Measurements from ENCODE around the gene KCNQ5.
"Not testable (repeated sequence)": the region's sequence is repeated elsewhere in the genome, so short reads cannot be mapped to it uniquely, and the experiment has no call there.

Gene KCNQ5

DNA sequence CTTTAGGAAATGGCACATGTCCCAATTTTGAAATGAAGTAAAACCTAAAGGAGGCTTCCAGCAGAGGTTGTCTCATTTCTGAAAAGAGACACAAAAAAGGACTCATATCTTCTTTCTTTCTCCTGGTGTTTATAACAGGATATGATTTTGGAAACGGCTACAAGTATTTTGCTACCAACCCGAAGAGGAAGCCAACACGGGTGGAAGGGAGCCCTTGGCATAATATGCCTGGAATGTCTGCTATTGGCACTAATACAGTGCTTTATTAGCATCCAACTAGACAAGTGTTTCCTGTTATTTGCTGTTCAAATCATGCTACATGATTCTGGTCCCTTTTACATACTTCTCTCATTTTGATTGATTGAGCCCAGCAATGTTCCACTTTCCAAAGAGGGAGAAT lies 612.1 kb downstream of the KCNQ5 start:
- H3K4me1 ChIP-seq (ENCODE audit: control insufficient read depth, low read depth, low read length); H3K4me3 ChIP-seq (ENCODE audit: low read length); H3K36me3 ChIP-seq (ENCODE audit: control insufficient read depth, low read depth, low read length); H3K27ac ChIP-seq (ENCODE audit: low read length); H3K9me3 ChIP-seq (ENCODE audit: control insufficient read depth, low read depth, low read length); H3K9ac ChIP-seq (ENCODE audit: low read length); H3K27me3 ChIP-seq (ENCODE audit: control insufficient read depth, insufficient read depth, low read length): not testable (repeated sequence)

GRCh38 chr6:73234733-73235132 lies 612.9 kb downstream of the KCNQ5 start:
- H3K4me3 ChIP-seq (ENCODE audit: low read length), result no peak overlapping the region
- H3K27ac ChIP-seq (ENCODE audit: low read length), result no peak overlapping the region
- no peaks in the 10 kb centered on the region for H3K27me3 ChIP-seq (ENCODE audit: control insufficient read depth, insufficient read depth, low read length)
- H3K4me1 ChIP-seq (ENCODE audit: control insufficient read depth, low read depth, low read length), result no peaks in the 10 kb centered on the region
- H3K9me3 ChIP-seq (ENCODE audit: control insufficient read depth, low read depth, low read length), result no peaks in the 10 kb centered on the region
- H3K9ac ChIP-seq (ENCODE audit: low read length), result no peak overlapping the region
- no peaks in the 10 kb centered on the region for H3K36me3 ChIP-seq (ENCODE audit: control insufficient read depth, low read depth, low read length)

GRCh38 chr6:73236144-73236750 lies 614.4 kb downstream of the KCNQ5 start:
- Histone ChIP-seq H3K27me3 (ENCODE audit: control insufficient read depth, insufficient read depth, low read length) (no peaks in the 10 kb centered on the region), H3K9ac (ENCODE audit: low read length) (no peak overlapping the region), H3K4me3 (ENCODE audit: low read length) (no peak overlapping the region), H3K9me3 (ENCODE audit: control insufficient read depth, low read depth, low read length) (no peaks in the 10 kb centered on the region), H3K27ac (ENCODE audit: low read length) (no peak overlapping the region), H3K4me1 (ENCODE audit: control insufficient read depth, low read depth, low read length) (no peaks in the 10 kb centered on the region), H3K36me3 (ENCODE audit: control insufficient read depth, low read depth, low read length) (no peaks in the 10 kb centered on the region)

GRCh38 chr6:73240730-73241129 lies 618.9 kb downstream of the KCNQ5 start:
- Histone ChIP-seq H3K27me3 (ENCODE audit: control insufficient read depth, insufficient read depth, low read length) (no peaks in the 10 kb centered on the region), H3K27ac (ENCODE audit: low read length) (no peak overlapping the region), H3K4me3 (ENCODE audit: low read length) (no peak overlapping the region), H3K9me3 (ENCODE audit: control insufficient read depth, low read depth, low read length) (no peaks in the 10 kb centered on the region), H3K36me3 (ENCODE audit: control insufficient read depth, low read depth, low read length) (no peaks in the 10 kb centered on the region), H3K9ac (ENCODE audit: low read length) (no peak overlapping the region), H3K4me1 (ENCODE audit: control insufficient read depth, low read depth, low read length) (no peaks in the 10 kb centered on the region)

- Histone ChIP-seq H3K9ac (ENCODE audit: low read length) (no peak overlapping the region), H3K27ac (ENCODE audit: low read length) (no peak overlapping the region), H3K4me3 (ENCODE audit: low read length) (no peak overlapping the region), H3K4me1 (ENCODE audit: control insufficient read depth, low read depth, low read length) (no peaks in the 10 kb centered on the region), H3K36me3 (ENCODE audit: control insufficient read depth, low read depth, low read length) (no peaks in the 10 kb centered on the region), H3K9me3 (ENCODE audit: control insufficient read depth, low read depth, low read length) (no peaks in the 10 kb centered on the region), H3K27me3 (ENCODE audit: control insufficient read depth, insufficient read depth, low read length) (no peaks in the 10 kb centered on the region)
Measured at GRCh38 chr6:73242001-73242400, 620.1 kb downstream of the KCNQ5 start.

All from iPS-18a (cell line).